OCI-LY7 (cell line): ENCODE data around the gene RIC1. TPM values are rescaled to one million over a fixed set of nuclear protein-coding genes. Genes with fewer than 3 reads are reported as not detected.
A peak's percentile ranks its signal among the peaks of the same experiment; 100 is the strongest.

ENCODE experiments used
- BruUV-seq: library from RNA; stranded (reverse); fragments of 400-500 nt; replicated peaks from 2 replicates; lab custom pipeline; 2021; lab: Mats Ljungman, UMichigan
- CTCF ChIA-PET: fragments of 300-600 bp; sonication (Branson Sonifier 250); formaldehyde crosslinking; loops from one replicate; lab custom pipeline; 2022; ENCODE audit warnings: antibody characterized with exemption; ENCODE audit not compliant: unreplicated experiment; lab: Charles Lee
- POLR2A ChIA-PET: fragments of 300-600 bp; sonication (Branson Sonifier 250); formaldehyde crosslinking; loops from one replicate; lab custom pipeline; 2022; ENCODE audit warnings: antibody characterized with exemption; lab: Charles Lee
- DNase-seq: peaks from one replicate; pipeline ENCODE4 v3.0.0-alpha.2; 2015; ENCODE audit warnings: low spot score
- H2AFZ ChIP-seq: fragments of 200-600 bp; sonication (generic), shearing (Covaris generic); 2 replicates; pipeline ENCODE4 v1.6.1; 2014; ENCODE audit warnings: mild to moderate bottlenecking, antibody characterized with exemption, low read length, moderate library complexity
- H3K27ac ChIP-seq: fragments of 200-600 bp; sonication (generic); 2 replicates; pipeline ENCODE4 v1.5.1; 2014; ENCODE audit warnings: mixed run types, low read depth, mild to moderate bottlenecking, moderate library complexity, low read length, inconsistent platforms; ENCODE audit not compliant: poor library complexity, severe bottlenecking
- H3K36me3 ChIP-seq: fragments of 200-600 bp; sonication (generic); 2 replicates; pipeline ENCODE4 v1.6.1; 2014; ENCODE audit warnings: mild to moderate bottlenecking, antibody characterized with exemption, low read length, moderate library complexity, mixed read lengths; ENCODE audit not compliant: insufficient read depth
- H3K4me1 ChIP-seq: fragments of 200-600 bp; sonication (generic); 2 replicates; pipeline ENCODE4 v1.5.1; 2014; ENCODE audit warnings: mild to moderate bottlenecking, low read length; ENCODE audit not compliant: insufficient read depth, poor library complexity, severe bottlenecking
- H3K4me2 ChIP-seq: fragments of 200-600 bp; sonication (generic); 2 replicates; pipeline ENCODE4 v1.6.1; 2014; ENCODE audit warnings: mild to moderate bottlenecking, low read length
- H3K4me3 ChIP-seq: fragments of 200-600 bp; sonication (generic); 2 replicates; pipeline ENCODE4 v1.5.1; 2014; ENCODE audit warnings: mild to moderate bottlenecking, low read depth, low read length; ENCODE audit not compliant: poor library complexity, severe bottlenecking
- H3K79me2 ChIP-seq: fragments of 200-600 bp; sonication (generic); 2 replicates; pipeline ENCODE4 v1.6.1; 2016; ENCODE audit warnings: low read depth, mild to moderate bottlenecking, low read length, moderate library complexity, mixed read lengths; ENCODE audit not compliant: insufficient read depth
- H3K9me2 ChIP-seq: fragments of 200-600 bp; sonication (generic); 2 replicates; pipeline ENCODE4 v1.6.1; 2016; ENCODE audit warnings: mild to moderate bottlenecking, low read length, mixed read lengths; ENCODE audit not compliant: insufficient read depth
- H3K9me3 ChIP-seq: fragments of 200-600 bp; sonication (generic); 2 replicates; pipeline ENCODE4 v1.6.1; 2014; ENCODE audit warnings: mild to moderate bottlenecking, mixed run types, low read length, mixed read lengths
- H4K20me1 ChIP-seq: fragments of 200-600 bp; sonication (generic); 2 replicates; pipeline ENCODE4 v1.6.1; 2014; ENCODE audit warnings: mild to moderate bottlenecking, antibody characterized with exemption, low read length, moderate library complexity, mixed read lengths; ENCODE audit not compliant: insufficient read depth
- EZH2phosphoT487 ChIP-seq: fragments of 200-600 bp; sonication (generic); IDR thresholded peaks from 2 replicates; pipeline ENCODE4 v1.6.1; 2018; ENCODE audit warnings: low read depth, borderline replicate concordance, mild to moderate bottlenecking, mixed run types, antibody characterized with exemption, low read length, moderate library complexity, mixed read lengths
- intact Hi-C: fragments of 100-400 bp; cut with micrococcal nuclease; formaldehyde crosslinking; loops from one replicate; pipeline ENCODE4 v1.10.0; 2022; ENCODE audit not compliant: unreplicated experiment
- total RNA-seq, 2 experiments: library from RNA; depleted of rRNA in 1 of 2; stranded (reverse); fragments of >200 nt in 1 of 2; shearing (Covaris generic) in 1 of 2; gene quantifications; 2 replicates each; pipeline ENCODE4 v1.2.3, GENCODE V29; 2014 to 2022
- TF ChIP-seq, protein P1 (sequence below): fragments of 200-600 bp; sonication (generic); conservative IDR thresholded peaks from 2 replicates; pipeline ENCODE4 v1.5.1; 2014; ENCODE audit warnings: mild to moderate bottlenecking, antibody characterized with exemption, low read length, moderate library complexity, mixed read lengths

Gene RIC1
- total RNA-seq, 2 experiments from 2014 or later, result 77.0 to 84.6 TPM

DNA sequence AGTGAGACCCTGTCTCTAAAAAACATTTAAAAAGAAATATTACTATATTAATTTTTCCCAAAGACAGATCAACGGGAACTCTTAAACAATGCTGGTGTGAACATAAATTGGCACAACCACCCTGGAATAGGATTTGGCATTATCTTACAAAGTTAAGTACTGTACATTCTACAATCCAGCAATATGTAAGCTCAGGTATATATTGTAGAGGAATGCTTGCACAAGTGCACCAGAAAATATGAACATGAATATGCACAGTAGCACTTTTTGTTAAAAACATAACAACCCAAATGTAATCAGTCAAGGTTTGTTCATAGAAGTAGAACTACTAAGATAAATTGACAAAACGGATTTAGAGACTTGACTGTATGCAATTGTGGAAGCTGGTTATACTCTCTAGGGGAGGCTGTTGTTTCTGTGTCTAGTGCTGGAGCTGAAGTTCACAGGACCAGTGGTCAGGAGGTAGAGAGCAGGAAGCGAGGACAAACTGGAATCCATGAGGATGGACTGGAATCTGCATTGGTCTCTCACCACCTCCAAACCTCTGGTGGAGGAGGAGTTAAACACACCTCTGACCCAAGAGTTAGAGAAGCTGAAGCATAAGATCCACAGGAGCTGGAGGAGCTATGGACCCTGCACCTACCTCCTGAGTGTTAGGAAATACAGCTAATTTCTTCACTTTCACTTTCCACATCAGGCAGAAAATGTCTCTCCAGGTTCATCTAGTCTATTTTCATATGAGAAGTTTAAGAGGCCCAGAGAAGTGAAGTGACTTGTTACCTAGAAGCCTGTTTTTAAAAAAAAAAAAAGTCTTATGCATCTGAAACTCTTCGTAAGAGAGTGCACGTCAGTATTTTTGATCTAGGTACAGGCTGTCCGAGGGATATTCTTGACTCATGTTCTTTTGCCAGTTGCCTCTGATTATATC lies 20.3 kb upstream of the RIC1 start:
- Histone ChIP-seq H3K9me3 (peaks cover 13% of the 10 kb centered on the region; the same call in 1 of the 2 replicates), H4K20me1 (no peaks in the 10 kb centered on the region), H3K9me2 (no peaks in the 10 kb centered on the region), H2AFZ (peak overlapping the region; percentile 11; the same call in 1 of the 2 replicates), H3K36me3 (peaks cover 37% of the 10 kb centered on the region), H3K4me1 (peaks cover 21% of the 10 kb centered on the region), H3K79me2 (peaks cover 6% of the 10 kb centered on the region; the same call in 1 of the 2 replicates), H3K4me3 (peak overlapping the region; percentile 60), H3K27ac (peak overlapping the region; percentile 34), H3K4me2 (peak overlapping the region; percentile 69)
- BruUV-seq, result no TSS peak
- CTCF ChIA-PET, result no interaction called here
- TF ChIP-seq EZH2phosphoT487, result no peak
- TF ChIP-seq, protein P1, sequence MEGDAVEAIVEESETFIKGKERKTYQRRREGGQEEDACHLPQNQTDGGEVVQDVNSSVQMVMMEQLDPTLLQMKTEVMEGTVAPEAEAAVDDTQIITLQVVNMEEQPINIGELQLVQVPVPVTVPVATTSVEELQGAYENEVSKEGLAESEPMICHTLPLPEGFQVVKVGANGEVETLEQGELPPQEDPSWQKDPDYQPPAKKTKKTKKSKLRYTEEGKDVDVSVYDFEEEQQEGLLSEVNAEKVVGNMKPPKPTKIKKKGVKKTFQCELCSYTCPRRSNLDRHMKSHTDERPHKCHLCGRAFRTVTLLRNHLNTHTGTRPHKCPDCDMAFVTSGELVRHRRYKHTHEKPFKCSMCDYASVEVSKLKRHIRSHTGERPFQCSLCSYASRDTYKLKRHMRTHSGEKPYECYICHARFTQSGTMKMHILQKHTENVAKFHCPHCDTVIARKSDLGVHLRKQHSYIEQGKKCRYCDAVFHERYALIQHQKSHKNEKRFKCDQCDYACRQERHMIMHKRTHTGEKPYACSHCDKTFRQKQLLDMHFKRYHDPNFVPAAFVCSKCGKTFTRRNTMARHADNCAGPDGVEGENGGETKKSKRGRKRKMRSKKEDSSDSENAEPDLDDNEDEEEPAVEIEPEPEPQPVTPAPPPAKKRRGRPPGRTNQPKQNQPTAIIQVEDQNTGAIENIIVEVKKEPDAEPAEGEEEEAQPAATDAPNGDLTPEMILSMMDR, result peak; percentile 32; the same call in 1 of the 2 replicates
- POLR2A ChIA-PET, result interaction anchor here (0.7 to 4.8 kb wide), 7 partner anchors 11 to 224 kb away, joined by 3 to 25 read pairs (median 7); partner anchors contain the start of gene RIC1
- intact Hi-C loops, result no loop called here
- peak; percentile 41 for DNase-seq

DNA sequence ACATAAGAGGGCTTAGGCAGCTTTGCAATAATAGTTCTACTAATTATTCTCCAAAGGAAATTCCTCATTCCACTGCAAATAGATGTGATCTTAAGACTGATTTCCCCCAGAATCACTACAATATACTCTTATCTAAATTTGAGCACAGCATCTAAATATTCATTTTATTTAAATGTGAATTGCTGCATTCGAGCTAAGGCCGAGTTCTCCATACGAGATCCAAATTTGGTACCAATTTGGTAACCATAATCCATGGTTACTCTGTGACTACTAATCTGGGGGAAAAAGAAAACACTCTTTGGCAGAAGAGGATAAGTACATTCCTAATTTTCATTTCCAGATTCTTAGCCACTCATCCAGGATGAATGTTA lies 19.7 kb upstream of the RIC1 start:
- Histone ChIP-seq H4K20me1 (no peaks in the 10 kb centered on the region), H3K4me3 (peak overlapping the region; percentile 60), H3K9me2 (no peaks in the 10 kb centered on the region), H3K4me2 (peak overlapping the region; percentile 69), H3K27ac (peak overlapping the region; percentile 34), H3K9me3 (peaks cover 13% of the 10 kb centered on the region; the same call in 1 of the 2 replicates), H3K36me3 (peaks cover 39% of the 10 kb centered on the region), H2AFZ (peak overlapping the region; percentile 11; the same call in 1 of the 2 replicates), H3K4me1 (peaks cover 21% of the 10 kb centered on the region), H3K79me2 (peaks cover 11% of the 10 kb centered on the region; the same call in 1 of the 2 replicates)
- ChIA-PET POLR2A (interaction anchor here (0.7 to 4.8 kb wide), 8 partner anchors 11 to 907 kb away, joined by 3 to 25 read pairs (median 6); partner anchors contain the start of gene RIC1), CTCF (no interaction called here)
- TF ChIP-seq EZH2phosphoT487, result no peak
- TF ChIP-seq, protein P1, result no peak
- no TSS peak for BruUV-seq
- no peak for DNase-seq
- intact Hi-C loops, result no loop called here
